NCI-H226 (cell line): ENCODE results near the gene NFE2L2.
"Not testable (repeated sequence)": the region's sequence is repeated elsewhere in the genome, so short reads cannot be mapped to it uniquely, and the experiment has no call there.

Source experiments
- DNase-seq: peaks from one replicate; pipeline ENCODE4 v3.0.0-alpha.2; 2015

The NFE2L2 gene

DNA sequence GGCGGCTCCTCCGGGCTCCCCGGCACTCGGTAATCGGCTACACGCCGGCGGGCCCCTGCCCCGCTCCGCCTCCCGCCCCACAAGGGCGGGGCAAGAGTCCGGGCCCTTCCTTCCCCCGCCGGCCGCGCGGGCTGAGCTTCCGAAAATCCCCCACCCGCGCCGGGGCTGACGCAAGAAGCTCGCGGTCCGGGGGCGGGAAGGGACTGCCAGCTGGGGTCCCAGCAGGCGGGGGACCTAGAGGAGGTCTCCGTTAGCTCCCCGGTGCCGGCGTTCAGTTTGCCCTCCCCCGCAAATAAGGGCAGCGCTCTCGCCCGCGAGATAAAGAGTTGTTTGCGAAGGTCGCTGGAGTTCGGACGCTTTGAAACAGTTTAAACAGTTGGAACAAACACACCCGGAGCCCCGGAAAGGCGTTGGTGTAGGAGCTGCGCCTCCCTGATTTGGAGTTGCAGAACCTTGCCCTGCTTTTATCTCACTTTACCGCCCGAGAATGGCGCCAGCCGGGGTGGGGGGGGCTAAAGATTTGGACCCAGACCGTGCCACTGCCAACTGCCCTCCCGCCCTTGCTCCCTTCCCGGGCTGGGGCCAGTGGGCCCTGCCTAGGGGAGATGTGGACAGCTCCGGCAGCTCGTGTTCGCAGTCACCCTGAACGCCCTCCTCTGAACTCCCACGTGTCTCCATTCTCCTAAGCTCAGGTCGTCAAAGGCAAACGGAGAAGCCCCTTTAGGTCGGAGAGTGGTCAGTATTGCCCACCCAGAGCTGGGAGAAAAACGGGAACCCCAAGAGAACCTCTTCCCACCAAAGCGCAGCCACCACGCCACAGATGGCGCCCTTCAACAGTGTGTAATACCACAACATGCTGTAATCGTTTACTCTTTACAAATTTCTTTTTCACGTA, at the start of gene NFE2L2:
TSS of gene NFE2L2 (minus strand) at position 35 of the 895 bp plus-strand sequence. CDS start 151 bp downstream, outside the sequence.
- DNase-seq: peak; percentile 88

DNA sequence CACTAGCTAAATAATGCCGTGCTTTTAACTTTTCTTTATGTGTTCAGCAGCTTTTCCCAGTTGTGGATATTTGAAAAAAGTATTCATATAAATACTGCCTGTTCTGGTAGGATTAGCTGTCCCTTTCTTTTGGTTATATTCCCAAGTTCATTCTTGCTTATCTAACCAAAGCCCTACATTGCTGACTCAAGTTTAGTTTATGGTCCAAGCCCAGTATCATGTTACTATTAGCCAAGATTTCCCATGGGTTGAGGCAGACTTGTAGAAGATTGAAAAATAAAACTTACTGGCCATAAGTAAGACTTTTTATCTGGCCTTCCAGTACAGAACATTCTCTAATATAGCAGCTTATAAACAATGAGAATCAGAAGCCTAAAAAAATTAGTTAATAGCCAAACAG, 49.7 kb upstream of the NFE2L2 start:
- peak; percentile 57 for DNase-seq

DNA sequence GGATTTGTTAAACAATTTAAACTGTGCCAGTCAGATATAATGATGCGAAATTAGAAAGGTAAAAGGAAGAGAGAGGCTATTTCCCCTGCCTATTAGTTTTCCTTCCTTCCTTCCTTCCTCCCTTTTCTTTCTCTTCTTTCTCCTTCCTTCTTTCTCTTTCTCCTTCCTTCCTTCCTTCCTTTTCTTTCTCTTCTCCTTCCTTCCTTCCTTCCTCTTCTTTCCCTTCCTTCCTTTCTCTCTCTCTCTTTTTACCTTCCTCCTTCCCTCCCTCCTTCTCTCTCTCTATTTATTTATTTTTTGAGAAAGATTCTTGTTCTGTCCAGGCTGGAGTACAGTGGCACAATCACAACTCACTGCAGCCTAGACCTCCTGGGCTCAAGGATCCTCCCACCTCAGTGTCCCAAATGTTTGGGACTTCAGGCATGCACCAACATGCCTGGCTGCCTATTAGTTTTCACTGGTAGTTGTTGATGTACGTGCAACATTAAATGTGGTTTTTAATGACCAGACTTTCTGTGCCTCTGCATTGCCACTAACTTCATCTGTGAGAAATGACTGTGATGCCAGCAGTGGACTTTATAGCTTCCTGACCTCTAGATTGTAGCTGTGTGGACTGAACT, 48.7 kb upstream of the NFE2L2 start:
- no peak for DNase-seq

DNA sequence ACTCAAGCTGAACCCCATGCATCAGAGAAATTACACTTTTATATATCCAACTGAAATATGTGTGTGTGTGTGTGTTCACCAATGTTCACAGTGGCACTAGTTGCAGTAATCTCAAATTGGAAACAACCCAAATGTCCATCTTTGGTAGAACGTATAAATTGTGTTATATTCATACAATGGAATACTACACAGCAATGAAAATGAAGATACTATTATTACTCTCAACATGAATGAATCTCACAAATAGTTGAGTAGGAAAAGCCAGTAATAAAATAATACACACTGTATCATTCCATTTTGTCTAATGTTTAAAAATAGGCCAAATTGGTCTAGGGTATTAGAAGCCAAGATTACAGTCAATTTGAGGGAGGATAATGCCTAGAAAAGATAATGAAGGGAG, 48.0 kb upstream of the NFE2L2 start:
- DNase-seq: no peak

DNA sequence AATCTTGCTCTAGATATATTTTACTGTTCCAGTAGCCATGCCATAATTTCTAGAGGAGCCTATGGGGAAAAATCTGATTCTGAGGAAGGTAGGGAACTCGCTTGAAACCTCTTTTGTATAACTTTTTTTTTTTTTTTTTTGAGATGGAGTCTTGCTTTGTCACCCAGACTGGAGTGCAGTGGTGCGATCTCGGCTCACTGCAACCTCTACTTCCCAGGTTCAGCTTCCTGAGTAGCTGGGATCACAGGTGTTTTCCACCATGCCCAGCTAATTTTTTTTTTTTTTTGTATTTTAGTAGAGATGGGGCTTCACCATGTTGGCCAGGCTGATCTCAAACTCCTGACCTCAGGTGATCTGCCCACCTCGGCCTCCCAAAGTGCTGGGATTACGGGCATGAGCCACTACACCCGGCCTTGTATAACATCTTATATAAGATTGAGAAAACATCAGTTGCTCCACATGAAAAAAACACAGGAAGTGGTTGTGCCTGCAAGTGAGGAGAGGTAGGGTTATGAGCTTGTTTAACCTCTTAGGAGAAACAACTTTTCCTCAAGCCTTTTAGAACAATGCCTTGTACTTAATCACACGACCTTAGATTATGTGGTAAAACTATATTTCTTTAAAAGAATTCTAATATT, 45.3 kb upstream of the NFE2L2 start:
- not testable (repeated sequence) for DNase-seq

DNA sequence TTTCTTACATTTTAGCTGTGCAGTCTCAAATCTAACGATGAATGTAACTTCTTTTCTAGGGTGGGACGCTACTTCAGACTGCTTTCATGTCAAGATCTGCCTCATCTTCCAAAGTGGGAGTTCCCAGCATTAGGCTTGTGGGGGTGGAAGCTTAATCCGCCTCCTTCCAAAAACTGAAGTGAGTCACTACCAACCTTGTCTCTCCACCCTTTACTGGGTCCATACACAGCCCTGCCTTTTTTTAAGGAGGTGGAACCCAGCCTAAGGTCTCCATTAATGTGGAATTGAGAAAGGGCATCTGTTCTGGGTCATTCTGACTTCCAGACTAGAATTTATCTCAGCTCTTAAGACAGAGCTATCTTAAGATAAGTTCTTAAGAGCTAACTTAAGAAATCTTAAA, 42.0 kb upstream of the NFE2L2 start:
- DNase-seq: no peak

DNA sequence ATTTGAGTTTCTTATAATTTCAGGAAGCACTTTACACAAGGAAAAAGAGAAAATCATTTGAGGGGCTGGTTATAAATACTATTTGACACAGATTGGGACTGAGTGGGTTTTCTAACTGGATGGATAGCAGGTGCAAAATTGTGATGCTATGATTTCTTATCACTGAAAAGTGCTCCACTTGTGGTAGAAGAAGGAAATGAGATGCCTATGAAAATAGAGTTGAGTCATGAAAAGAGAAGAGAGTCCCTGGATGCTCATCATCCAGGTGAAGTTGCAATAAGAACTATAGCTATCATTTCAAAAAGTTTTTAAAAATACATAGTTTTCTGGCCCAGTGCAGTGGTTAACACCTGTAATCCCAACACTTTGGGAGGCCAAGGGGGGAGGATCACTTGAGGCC, 39.4 kb upstream of the NFE2L2 start:
- DNase-seq: no peak

DNA sequence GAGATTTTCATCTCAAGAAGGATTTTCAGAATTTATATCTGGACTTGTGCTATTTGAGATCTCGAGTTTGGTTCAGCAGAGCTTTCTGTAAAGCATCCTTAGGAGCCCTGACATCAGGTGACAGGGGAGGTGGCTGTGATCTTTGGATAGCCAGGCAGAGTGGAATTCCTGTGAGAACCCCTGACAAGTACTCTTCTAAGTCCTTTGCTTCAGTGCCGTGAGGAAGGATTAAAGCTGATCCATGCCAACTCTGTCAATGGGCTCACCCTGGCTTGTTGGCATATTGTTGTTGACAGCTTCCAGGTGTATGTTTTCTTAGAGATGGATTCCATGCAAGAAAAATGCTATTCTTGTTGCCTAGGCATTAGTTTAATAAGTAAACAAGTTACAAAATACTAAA, 38.0 kb upstream of the NFE2L2 start:
- no peak for DNase-seq

DNA sequence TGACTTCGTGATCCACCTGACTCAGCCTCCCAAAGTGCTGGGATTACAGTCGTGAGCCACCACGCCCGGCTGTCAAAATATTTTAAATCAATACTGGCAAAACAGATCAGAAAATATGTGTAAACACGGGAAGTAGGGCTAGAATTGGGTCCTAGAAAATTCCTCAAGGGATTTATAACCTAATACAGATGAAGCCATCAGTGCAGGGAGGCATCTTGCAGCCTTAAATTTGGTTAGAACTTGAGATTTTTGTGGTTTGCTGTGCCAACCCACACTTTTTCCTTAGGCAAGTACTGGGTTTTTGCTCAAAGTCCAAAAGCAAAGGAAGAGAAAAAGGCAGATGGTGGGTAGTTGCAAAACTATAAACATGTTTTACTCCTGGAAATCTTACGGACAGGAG, 33.7 kb upstream of the NFE2L2 start:
- DNase-seq: no peak

DNA sequence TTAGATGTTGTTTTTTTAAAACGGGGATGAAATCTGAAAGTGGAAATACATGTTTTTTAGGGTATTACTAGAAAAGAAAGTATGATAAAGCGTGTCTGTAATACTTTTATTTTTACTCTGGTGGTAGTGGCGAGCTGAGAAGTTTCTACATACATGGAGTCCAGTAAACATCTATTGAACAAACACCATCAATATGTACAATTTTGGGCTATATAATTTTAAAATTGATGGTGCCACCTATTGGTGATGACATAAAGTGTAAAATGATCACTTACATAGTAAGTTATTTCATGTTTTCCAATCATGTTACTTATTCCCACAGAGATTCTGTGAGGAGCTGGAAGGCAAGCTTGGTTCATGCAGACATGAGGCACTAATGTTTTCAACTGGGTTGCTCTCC, 31.5 kb upstream of the NFE2L2 start:
- DNase-seq: no peak

DNA sequence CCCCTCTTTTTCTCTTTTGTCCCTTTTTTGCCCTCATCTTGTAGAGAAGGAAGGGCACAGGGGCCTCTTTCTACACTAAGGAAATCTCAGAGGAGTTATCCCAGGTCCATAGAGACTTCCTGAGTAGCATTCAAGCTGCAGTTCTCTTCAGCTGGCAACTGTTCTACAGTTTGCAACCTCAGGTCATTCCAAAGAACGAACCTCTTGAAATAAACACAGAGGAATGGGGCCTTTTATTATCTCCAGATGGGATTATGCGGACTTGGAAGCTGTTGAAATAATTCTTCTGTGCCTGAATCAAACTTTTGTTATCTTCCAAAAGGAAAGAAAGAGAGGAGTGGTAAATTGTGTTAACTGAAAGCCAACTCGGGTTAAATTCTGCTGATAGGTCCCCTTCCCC, 31.0 kb upstream of the NFE2L2 start:
- no peak for DNase-seq

DNA sequence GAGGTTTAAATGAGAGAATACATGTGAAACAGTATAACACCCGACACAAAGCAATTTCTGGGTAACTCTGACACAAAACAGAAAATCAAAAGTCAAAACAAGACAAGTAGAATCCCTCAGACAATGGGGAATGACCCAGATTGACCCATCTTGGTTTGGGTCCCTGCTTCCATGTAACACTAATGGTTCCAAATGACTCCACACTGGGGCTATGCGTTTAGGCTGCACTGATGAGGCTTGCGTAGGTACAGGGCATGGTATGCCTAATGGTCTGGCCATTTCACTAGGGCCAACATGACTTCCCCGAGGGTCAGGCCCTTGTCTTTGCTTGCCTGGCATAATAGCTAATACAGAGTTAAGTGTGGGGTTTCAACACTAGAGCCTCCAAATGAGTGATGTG, 27.2 kb upstream of the NFE2L2 start:
- DNase-seq: no peak

DNA sequence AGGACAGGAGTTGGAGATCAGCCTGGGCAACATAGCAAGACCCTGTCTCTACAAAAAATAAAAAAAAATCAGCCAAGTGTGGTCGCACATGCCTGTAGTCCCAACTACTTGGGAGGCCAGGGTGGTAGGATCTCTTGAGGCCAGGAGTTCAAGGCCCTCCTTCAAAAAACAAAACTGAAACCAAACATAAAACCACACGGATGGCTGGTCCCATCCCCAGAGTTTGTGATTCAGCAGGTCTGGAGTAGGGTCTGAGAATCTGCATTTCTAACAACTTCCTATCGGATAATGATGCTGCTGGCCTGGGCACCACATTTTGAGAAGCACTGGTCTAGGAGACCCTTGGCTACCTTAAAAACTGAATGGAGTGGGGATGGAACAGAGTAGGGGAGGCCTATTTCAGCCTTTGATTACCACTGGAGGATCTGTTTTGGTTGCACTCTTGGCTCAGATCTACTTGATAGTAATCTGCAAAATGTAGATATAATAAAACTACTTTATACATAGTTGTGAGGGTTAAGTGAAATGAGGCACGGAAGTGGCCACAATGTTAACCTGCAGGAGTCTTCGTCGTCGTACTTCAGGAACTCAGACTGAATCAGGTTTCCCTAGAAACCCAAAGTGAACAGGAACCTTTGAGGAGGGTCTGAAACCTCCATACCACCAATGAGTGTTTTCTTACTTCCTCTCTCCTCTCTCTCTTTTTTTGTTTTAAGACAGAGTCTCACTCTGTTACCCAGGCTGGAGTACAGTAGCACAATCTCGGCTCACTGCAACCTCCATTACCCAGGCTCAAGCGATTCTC, 25.5 kb upstream of the NFE2L2 start:
- DNase-seq: no peak

DNA sequence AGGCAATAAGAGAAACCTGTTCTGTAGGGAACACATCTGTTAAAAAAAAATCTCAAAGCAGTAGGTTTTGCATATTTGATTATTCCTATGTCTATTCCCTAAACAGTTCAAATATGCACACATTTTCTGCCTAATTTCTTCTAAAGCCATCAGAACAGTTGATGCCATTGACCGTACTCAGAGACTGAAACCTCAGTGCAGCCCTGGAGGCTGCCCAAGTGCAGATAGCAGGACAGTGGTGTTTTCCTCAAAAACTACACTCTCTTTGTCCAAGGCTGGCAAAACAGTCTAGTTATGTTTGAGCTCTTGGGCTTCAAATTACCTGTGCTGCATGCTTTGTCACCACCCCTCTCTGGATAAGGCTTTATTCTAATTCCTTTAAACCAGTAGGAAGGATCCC, 23.3 kb upstream of the NFE2L2 start:
- DNase-seq: no peak

DNA sequence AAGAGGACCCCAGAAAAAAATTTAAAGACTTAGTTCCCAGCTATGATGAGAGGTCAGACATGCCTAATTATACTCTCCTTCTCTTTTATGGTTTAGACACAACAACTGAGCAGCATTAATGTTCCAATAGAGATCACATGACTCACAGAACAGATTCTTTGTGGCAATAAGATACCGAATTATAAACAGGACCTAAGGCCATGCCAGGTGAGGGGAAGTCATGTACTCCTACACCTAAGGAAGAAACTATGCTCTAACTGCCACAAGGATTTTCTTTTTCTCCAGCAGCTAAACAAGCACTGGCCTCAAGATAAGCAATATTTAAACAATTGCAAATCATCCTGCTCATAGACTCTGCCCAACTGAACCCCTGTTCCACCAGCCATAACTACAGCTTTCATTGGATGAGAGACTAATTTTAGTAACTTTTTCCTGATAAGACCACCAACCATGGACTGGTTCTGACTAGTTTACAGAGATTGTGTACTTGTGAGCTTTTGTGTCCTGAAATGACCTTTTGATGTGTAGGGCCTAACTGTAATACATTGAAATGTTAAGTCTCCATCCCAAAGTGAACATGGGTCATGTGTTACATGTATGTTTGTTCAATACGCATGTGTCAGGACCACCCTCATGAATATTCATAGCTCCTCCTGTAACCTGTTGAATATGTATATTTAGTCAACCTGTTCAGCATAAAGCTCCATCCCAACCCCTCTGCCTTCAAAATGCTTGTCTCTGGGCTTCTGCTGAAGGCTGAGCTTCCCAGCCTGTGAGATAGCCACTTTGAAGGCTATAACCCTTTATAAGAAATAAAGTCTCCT, 21.6 kb upstream of the NFE2L2 start:
- DNase-seq: no peak

DNA sequence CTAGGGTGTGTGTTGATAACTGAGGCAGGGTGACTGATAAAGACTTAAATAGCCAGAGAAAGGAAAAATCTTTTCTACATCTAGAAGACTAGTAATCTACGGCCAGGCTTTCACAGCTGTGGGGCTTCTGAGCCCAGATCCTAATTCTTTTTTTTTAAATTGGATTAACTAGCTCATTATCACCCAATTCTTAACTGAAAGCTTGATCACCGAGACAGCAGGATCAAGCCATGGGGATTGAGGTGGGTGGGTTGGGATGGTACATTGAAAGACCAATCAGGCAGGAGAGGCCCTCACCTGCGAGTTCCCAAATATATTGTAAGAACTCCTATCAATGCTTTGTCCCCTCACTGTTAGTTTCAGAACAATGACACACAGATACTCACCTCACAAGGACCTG, 20.0 kb upstream of the NFE2L2 start:
- no peak for DNase-seq

DNA sequence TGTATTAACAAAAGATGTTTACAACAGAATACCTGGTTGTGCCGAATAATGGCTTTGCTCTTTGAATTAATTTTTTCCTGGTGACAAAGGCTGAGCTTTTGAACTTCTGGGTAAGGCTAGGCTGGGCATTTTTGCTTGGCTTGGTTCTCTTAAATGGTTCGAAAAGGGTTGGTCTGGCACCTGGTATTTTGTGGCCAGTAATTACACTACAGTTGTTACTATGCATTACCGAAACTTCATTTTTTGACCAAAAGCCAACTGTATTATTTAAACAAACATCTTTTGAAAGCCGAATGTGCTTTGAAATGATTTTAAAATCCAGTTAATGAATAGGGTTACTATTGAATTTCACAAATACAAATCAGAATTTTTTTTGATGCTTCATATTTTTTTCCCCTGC, 19.4 kb upstream of the NFE2L2 start:
- DNase-seq: no peak

DNA sequence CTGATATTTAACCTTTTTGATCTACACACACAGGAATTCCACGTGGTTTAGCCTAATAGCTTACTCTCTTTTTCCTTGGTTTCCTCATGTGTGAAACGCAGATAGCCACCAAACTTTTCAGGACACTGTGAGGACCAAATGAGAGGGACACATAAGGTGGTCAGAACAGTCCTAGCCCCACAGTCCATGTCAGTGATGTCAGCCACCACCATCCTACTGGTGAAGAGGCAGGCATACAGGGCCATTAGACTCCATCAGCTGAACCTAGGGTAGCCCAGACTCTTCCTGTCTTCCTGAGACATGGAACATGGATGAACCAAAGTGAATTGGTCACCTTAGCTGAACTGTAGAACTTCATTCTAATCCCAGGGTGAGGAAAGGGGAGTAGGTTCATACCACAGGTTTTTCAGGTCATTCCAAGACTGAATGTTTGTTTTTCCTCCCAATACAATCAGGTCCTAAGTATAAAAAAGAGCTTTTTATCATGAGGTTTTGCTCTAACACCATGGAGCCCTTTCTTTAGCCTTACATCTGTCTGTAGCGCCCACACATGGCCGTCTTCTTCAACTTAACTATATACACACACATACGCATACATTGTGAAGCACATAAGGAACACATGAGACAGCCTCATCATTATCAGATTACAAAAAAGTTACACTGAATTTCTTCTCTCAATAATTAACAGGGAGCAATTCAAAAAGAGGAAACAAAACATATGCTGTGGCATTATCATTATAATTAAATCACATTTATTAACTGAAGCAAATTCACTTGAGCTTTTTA, 18.5 kb upstream of the NFE2L2 start:
- no peak for DNase-seq

DNA sequence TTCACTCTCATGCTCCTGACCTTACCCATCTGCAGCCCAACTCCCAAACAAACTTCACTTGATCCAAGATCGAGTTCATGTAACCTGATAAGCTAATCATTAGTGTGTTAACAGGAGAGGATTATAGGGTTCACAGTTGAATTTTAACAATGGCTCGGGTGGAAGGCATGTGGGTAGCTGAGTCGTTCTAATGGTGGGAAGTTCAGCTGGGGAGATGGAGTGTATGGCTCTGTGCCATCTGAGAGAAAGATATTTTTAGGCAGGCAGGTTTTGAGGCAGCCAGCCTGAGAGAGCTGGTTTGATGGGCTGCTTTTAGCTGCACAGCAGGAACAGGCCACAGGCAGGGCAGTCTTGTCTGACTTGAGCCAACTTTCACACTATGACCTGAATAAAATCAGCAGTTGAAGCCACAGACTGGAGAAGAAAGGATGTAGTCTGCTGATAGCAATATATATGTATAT, 17.7 kb upstream of the NFE2L2 start:
- no peak for DNase-seq

DNA sequence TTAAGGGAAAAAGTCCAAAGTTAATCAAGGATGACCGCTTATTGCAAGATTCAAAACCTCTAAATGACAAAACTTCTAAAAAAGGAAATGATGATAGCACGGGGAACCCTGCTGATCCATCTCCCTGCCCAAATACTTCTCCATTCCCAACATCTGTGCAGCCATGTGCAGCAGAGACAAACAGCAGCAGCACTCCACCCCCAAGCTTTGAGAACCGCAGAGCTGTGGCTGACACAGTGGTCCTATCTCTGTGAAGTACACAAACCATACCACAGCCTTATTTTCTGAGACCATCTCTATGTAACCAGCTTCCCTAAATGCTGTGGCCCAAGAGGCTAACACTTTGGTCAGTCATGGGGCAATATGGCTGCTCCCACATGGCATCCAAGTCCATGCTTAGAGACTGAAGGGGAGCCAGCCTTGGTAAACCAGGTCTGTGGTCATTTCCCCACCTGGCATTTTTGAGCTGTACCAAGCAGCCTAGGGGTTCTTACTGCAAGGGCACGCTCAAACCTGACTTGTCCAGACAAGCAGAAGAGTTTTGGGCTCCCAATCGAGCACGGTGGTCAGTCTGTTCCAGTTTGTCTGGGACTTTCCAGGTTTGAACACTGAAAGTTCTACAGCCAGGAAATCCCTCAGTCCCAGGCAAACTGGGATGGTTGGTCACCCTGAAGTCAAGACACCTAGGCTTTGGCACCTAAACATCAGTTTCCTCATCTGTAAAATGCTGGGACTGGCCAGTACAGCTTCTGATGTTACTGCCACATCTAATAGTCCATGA, 17.1 kb upstream of the NFE2L2 start:
- no peak for DNase-seq

DNA sequence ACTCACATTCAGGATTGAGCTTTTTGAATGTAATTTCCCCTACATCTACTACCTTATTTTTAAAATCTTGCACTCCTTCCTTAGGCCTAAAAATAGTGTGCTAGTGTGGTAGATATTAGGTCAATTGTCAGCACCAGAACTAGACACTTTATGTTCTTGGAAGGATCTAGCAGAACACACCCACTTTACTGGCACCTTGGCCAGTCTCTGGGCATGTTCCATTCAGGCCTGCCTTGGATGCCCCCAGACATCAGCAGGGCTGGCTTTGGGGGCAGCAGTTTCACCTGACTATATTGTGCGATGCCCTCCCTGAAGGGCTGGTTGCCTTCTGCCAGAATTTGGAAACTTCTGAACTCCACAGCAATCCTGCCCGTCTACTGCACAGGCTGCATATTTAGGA, 15.3 kb upstream of the NFE2L2 start:
- DNase-seq: no peak
